ENCODE results near the gene SMAD1. TPM values are rescaled to one million over a fixed set of nuclear protein-coding genes. Genes with fewer than 3 reads are reported as not detected.
"Not testable (repeated sequence)": the region's sequence is repeated elsewhere in the genome, so short reads cannot be mapped to it uniquely, and the experiment has no call there.

Gene SMAD1
- total RNA-seq, 2 donors from 2014 or later: 25.1 to 28.3 TPM

GRCh38 chr4:145566768-145567167 is 85.1 kb downstream of the SMAD1 start:
- no peaks in the 10 kb centered on the region for H3K27me3 ChIP-seq (ENCODE audit: control insufficient read depth, insufficient read depth, low read length, poor library complexity, severe bottlenecking)
- H3K4me1 Mint-ChIP-seq: no peaks in the 10 kb centered on the region
- H3K27me3 Mint-ChIP-seq (ENCODE audit: insufficient read depth): peaks cover 3% of the 10 kb centered on the region

DNA sequence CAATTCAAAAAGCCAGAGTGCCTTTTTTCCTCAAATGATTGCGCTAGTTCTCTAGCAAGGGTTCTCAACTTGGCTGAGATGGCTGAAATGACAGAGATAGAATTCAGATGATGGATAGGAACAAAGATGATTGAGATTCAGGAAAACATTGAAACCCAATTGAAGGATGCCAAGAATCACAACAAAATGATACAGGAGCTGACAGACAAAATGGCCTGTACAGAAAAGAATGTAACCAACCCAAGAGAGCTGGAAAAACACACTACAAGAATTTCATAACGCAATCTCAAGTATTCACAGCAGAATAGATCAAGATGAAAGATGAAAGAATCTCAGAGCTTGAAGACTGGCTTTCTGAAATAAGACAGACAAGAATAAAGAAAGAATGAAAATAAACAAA is 85.9 kb downstream of the SMAD1 start:
- Histone ChIP-seq H3K9ac (ENCODE audit: extremely low read depth, low read length, poor library complexity, severe bottlenecking) (no peak overlapping the region), H3K27me3 (ENCODE audit: control insufficient read depth, insufficient read depth, low read length, poor library complexity, severe bottlenecking) (no peaks in the 10 kb centered on the region), H3K36me3 (ENCODE audit: control insufficient read depth, insufficient read depth, low read length) (no peaks in the 10 kb centered on the region), H3K9me3 (ENCODE audit: control insufficient read depth, low read length) (peaks cover 13% of the 10 kb centered on the region), H3K27ac (ENCODE audit: low read depth, low read length) (no peak overlapping the region), H3K4me3 (ENCODE audit: low read length) (no peak overlapping the region), H3K4me1 (ENCODE audit: control insufficient read depth, insufficient read depth, low read length) (no peaks in the 10 kb centered on the region)
- 94 to 100% methylated on average over 1 to 2 of the region's 2 CpGs for WGBS, 2 experiments (ENCODE audit: insufficient coverage in 1 of 2, insufficient read length in 1 of 2)
- H3K27me3 Mint-ChIP-seq (ENCODE audit: insufficient read depth): peaks cover 3% of the 10 kb centered on the region
- H3K9me3 Mint-ChIP-seq: peaks cover 15% of the 10 kb centered on the region
- no peaks in the 10 kb centered on the region for H3K4me1 Mint-ChIP-seq
- TF ChIP-seq, protein P1, sequence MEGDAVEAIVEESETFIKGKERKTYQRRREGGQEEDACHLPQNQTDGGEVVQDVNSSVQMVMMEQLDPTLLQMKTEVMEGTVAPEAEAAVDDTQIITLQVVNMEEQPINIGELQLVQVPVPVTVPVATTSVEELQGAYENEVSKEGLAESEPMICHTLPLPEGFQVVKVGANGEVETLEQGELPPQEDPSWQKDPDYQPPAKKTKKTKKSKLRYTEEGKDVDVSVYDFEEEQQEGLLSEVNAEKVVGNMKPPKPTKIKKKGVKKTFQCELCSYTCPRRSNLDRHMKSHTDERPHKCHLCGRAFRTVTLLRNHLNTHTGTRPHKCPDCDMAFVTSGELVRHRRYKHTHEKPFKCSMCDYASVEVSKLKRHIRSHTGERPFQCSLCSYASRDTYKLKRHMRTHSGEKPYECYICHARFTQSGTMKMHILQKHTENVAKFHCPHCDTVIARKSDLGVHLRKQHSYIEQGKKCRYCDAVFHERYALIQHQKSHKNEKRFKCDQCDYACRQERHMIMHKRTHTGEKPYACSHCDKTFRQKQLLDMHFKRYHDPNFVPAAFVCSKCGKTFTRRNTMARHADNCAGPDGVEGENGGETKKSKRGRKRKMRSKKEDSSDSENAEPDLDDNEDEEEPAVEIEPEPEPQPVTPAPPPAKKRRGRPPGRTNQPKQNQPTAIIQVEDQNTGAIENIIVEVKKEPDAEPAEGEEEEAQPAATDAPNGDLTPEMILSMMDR (conservative IDR thresholded peaks at IDR 0.05): no peak
- DNase-seq: no peak
- H3K4me3 Mint-ChIP-seq: no peak overlapping the region
- peaks cover 12% of the 10 kb centered on the region for H3K36me3 Mint-ChIP-seq (ENCODE audit: low read depth)
- H3K27ac Mint-ChIP-seq: no peak overlapping the region

More at GRCh38 chr4:145566768-145567167, 85.1 kb downstream of the SMAD1 start:
- Mint-ChIP-seq H3K4me3 (no peak overlapping the region), H3K36me3 (ENCODE audit: low read depth) (peaks cover 12% of the 10 kb centered on the region), H3K9me3 (peaks cover 9% of the 10 kb centered on the region), H3K27ac (no peak overlapping the region)
- Histone ChIP-seq H3K36me3 (ENCODE audit: control insufficient read depth, insufficient read depth, low read length) (no peaks in the 10 kb centered on the region), H3K9me3 (ENCODE audit: control insufficient read depth, low read length) (peaks cover 13% of the 10 kb centered on the region), H3K27ac (ENCODE audit: low read depth, low read length) (no peak overlapping the region), H3K4me3 (ENCODE audit: low read length) (no peak overlapping the region), H3K9ac (ENCODE audit: extremely low read depth, low read length, poor library complexity, severe bottlenecking) (no peak overlapping the region), H3K4me1 (ENCODE audit: control insufficient read depth, insufficient read depth, low read length) (no peaks in the 10 kb centered on the region)
- 81 to 91% methylated on average over 3 to 5 of the region's 5 CpGs for WGBS, 2 experiments (ENCODE audit: insufficient coverage in 1 of 2, insufficient read length in 1 of 2)
- DNase-seq: peak; percentile 53
- TF ChIP-seq, protein P1 (conservative IDR thresholded peaks at IDR 0.05): no peak

DNA sequence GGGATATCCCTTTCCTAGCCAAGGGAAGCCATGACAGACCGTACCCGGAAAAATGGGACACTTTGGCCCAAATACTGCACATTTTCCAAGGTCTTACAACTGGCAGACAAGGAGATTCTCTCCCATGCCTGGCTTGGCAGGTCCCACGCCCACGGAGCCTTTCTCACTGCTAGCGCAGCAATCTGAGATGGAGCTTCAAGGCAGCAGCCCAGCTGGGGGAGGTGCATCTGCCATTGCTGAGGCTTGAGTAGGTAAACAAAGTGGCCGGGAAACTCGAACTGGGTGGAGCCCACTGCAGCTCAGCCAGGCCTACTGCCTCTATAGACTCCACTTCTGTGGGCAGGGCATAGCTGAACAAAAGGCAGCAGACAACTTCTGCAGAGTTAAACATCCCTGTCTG is 92.9 kb downstream of the SMAD1 start:
- not testable (repeated sequence) for DNase-seq

DNA sequence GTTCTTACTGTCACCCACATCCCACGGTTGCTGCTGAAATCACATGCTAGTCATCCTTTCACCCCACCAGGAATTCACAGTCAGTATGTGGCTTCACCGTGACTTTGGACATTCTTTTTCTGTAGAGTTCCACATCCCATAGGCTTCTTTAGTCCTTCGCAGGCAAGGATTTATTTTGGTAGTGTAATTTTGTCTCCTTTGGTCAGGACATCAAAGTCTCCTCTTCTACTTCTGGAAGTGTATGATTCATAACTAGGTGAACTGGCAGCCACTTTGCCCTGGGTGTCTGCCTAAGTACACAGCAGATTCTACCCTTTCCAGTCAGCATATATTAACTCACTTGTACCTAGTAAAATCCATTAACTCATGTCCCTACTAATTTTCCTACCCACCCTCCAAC is 99.3 kb downstream of the SMAD1 start:
- Histone ChIP-seq H3K9ac (ENCODE audit: extremely low read depth, low read length, poor library complexity, severe bottlenecking) (no peak overlapping the region), H3K4me1 (ENCODE audit: control insufficient read depth, insufficient read depth, low read length) (no peaks in the 10 kb centered on the region), H3K27me3 (ENCODE audit: control insufficient read depth, insufficient read depth, low read length, poor library complexity, severe bottlenecking) (no peaks in the 10 kb centered on the region), H3K36me3 (ENCODE audit: control insufficient read depth, insufficient read depth, low read length) (no peaks in the 10 kb centered on the region), H3K4me3 (ENCODE audit: low read length) (no peak overlapping the region), H3K27ac (ENCODE audit: low read depth, low read length) (no peak overlapping the region), H3K9me3 (ENCODE audit: control insufficient read depth, low read length) (no peaks in the 10 kb centered on the region)
- WGBS, 2 experiments (ENCODE audit: insufficient coverage in 1 of 2, insufficient read length in 1 of 2): 97 to 100% methylated on average over 1 to 3 of the region's 3 CpGs
- H3K27me3 Mint-ChIP-seq (ENCODE audit: insufficient read depth): peaks cover 7% of the 10 kb centered on the region
- H3K36me3 Mint-ChIP-seq (ENCODE audit: low read depth): no peaks in the 10 kb centered on the region
- no peak for DNase-seq
- peaks cover 13% of the 10 kb centered on the region for H3K9me3 Mint-ChIP-seq
- no peak overlapping the region for H3K27ac Mint-ChIP-seq
- H3K4me3 Mint-ChIP-seq: no peak overlapping the region
- TF ChIP-seq, protein P1 (conservative IDR thresholded peaks at IDR 0.05): no peak
- no peaks in the 10 kb centered on the region for H3K4me1 Mint-ChIP-seq

More for the DNA sequence above, 92.9 kb downstream of the SMAD1 start:
- WGBS, 2 experiments (ENCODE audit: insufficient coverage in 1 of 2, insufficient read length in 1 of 2): 90 to 94% methylated on average over 7 of the region's 7 CpGs
- not testable (repeated sequence) for H3K27me3 Mint-ChIP-seq (ENCODE audit: insufficient read depth); H3K4me1 Mint-ChIP-seq; H3K27me3 ChIP-seq (ENCODE audit: control insufficient read depth, insufficient read depth, low read length, poor library complexity, severe bottlenecking); H3K36me3 Mint-ChIP-seq (ENCODE audit: low read depth); H3K27ac ChIP-seq (ENCODE audit: low read depth, low read length); H3K27ac Mint-ChIP-seq; H3K4me3 Mint-ChIP-seq; H3K9me3 ChIP-seq (ENCODE audit: control insufficient read depth, low read length); H3K4me1 ChIP-seq (ENCODE audit: control insufficient read depth, insufficient read depth, low read length); H3K4me3 ChIP-seq (ENCODE audit: low read length); H3K36me3 ChIP-seq (ENCODE audit: control insufficient read depth, insufficient read depth, low read length); H3K9ac ChIP-seq (ENCODE audit: extremely low read depth, low read length, poor library complexity, severe bottlenecking)
- peaks cover 19% of the 10 kb centered on the region for H3K9me3 Mint-ChIP-seq
